ENCODE measurements around the gene CKAP2. TPM values are rescaled to one million over a fixed set of nuclear protein-coding genes. Genes with fewer than 3 reads are reported as not detected.
"Not testable (repeated sequence)": the region's sequence is repeated elsewhere in the genome, so short reads cannot be mapped to it uniquely, and the experiment has no call there.

Gene CKAP2
- 10 to 100 TPM; 75.5 to 84.4 TPM for total RNA-seq

DNA sequence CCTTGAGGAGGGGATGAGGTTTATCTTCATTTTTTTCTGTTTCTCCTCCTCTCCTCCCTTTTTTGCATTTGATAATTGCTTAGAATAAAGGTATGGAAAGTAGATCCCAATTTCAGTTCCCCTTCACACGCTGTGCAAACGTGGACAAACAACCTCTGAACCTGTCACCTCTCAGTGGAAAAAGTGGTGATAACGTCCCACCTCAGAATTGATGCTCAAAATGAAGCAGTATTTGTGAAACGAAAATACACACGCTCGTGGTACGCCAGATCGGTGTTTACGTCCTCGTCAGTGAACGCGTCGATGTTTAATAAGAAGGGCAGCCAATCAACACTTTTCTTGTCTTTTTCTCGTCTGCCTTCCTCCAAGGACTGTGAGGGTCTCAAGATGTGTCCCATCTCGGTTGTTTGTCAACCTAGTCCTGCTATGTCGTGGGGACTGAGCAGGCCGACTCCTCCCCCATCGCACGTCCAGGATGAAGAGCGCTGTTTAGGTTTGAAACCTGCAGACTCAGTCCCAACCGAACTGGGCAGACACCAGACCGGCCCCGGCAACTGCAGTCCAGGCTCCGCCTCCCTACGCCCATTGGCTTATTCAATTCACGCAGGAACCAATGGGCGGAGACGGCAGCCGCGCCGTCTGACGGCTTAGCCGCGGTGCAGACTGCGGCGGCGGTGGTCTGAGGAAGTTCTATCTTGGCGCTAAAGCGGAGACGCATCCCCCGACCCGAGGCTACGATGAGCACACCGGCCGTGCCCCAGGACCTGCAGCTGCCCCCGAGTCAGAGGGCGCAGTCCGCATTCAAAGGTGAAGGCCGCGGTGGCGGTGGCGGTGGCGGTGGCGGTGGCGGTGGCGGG lies at the start of gene CKAP2:
CKAP2 (plus strand) TSS at position 659 of the 857 bp plus-strand sequence; CDS start at position 738, 79 bp downstream.
- H3K27me3 Mint-ChIP-seq (ENCODE audit: low read depth), result no peaks in the 10 kb centered on the region
- H3K4me3 Mint-ChIP-seq, result peak within 1 kb of the TSS; percentile 76
- CTCF ChIA-PET, result no interaction called here
- peaks cover 33% of the 10 kb centered on the region for H3K36me3 Mint-ChIP-seq (ENCODE audit: low read depth)
- no peaks in the 10 kb centered on the region for H3K9me3 Mint-ChIP-seq (ENCODE audit: insufficient read depth)
- H3K4me1 Mint-ChIP-seq (ENCODE audit: low read depth), result peaks cover 54% of the 10 kb centered on the region
- H3K27ac Mint-ChIP-seq, result peak within 1 kb of the TSS; percentile 100
- POLR2A ChIA-PET, result interaction anchor here (1.0 kb wide), 1 partner anchor 163 kb away, joined by 3 read pairs; no protein-coding TSS in a partner anchor
- DNase-seq, result peak; percentile 96
- peak; percentile 85 for ATAC-seq

- POLR2A ChIA-PET, result interaction anchor here (0.5 kb wide), 1 partner anchor 45 kb away, joined by 3 read pairs; the partner anchor contains the start of gene VPS36
- H3K27me3 Mint-ChIP-seq (ENCODE audit: low read depth), result peaks cover 20% of the 10 kb centered on the region
- H3K4me3 Mint-ChIP-seq, result peak within 1 kb of the TSS; percentile 60
- CTCF ChIA-PET, result interaction anchor here (1.0 to 2.2 kb wide), 2 partner anchors 44 to 45 kb away, joined by 4 to 7 read pairs; partner anchors contain the start of gene VPS36
- ATAC-seq (peak; percentile 88), DNase-seq (peak; percentile 25)
- no peak within 1 kb of the TSS for H3K27ac Mint-ChIP-seq
- H3K4me1 Mint-ChIP-seq (ENCODE audit: low read depth), result peaks cover 24% of the 10 kb centered on the region
- H3K36me3 Mint-ChIP-seq (ENCODE audit: low read depth), result no peaks in the 10 kb centered on the region
- H3K9me3 Mint-ChIP-seq (ENCODE audit: insufficient read depth), result no peaks in the 10 kb centered on the region
Measured at GRCh38 chr13:52405767-52406494, 49.3 kb upstream of the CKAP2 start, which contains the start of gene THSD1. TSS of gene THSD1 (minus strand) at chr13:52406172. CDS start at chr13:52402600, 3,572 bp downstream.

GRCh38 chr13:52406629-52407028 lies 48.6 kb upstream of the CKAP2 start:
- peaks cover 20% of the 10 kb centered on the region for H3K27me3 Mint-ChIP-seq (ENCODE audit: low read depth)
- peak overlapping the region; percentile 36 for H3K4me3 Mint-ChIP-seq
- ChIA-PET CTCF (no interaction called here), POLR2A (no interaction called here)
- peaks cover 24% of the 10 kb centered on the region for H3K4me1 Mint-ChIP-seq (ENCODE audit: low read depth)
- no peak for DNase-seq
- no peaks in the 10 kb centered on the region for H3K9me3 Mint-ChIP-seq (ENCODE audit: insufficient read depth)
- H3K36me3 Mint-ChIP-seq (ENCODE audit: low read depth), result peaks cover 3% of the 10 kb centered on the region
- no peak overlapping the region for H3K27ac Mint-ChIP-seq
- no peak for ATAC-seq

- POLR2A ChIA-PET; H3K9me3 Mint-ChIP-seq (ENCODE audit: insufficient read depth); DNase-seq; H3K4me3 Mint-ChIP-seq; H3K36me3 Mint-ChIP-seq (ENCODE audit: low read depth); H3K27ac Mint-ChIP-seq; ATAC-seq: not testable (repeated sequence)
- CTCF ChIA-PET, result interaction anchor here (1.6 kb wide), 1 partner anchor 43 kb away, joined by 4 read pairs; the partner anchor contains the start of gene VPS36
- H3K27me3 Mint-ChIP-seq (ENCODE audit: low read depth), result peaks cover 18% of the 10 kb centered on the region
- peaks cover 24% of the 10 kb centered on the region for H3K4me1 Mint-ChIP-seq (ENCODE audit: low read depth)
Measured at GRCh38 chr13:52407436-52407835, 47.8 kb upstream of the CKAP2 start.

GRCh38 chr13:52408071-52408658 lies 47.1 kb upstream of the CKAP2 start:
- DNase-seq; H3K36me3 Mint-ChIP-seq (ENCODE audit: low read depth); H3K4me3 Mint-ChIP-seq; H3K9me3 Mint-ChIP-seq (ENCODE audit: insufficient read depth); H3K27ac Mint-ChIP-seq; ATAC-seq; POLR2A ChIA-PET: not testable (repeated sequence)
- CTCF ChIA-PET, result interaction anchor here (1.6 kb wide), 1 partner anchor 42 kb away, joined by 4 read pairs; the partner anchor contains the start of gene VPS36
- H3K27me3 Mint-ChIP-seq (ENCODE audit: low read depth), result peaks cover 14% of the 10 kb centered on the region
- H3K4me1 Mint-ChIP-seq (ENCODE audit: low read depth), result peaks cover 24% of the 10 kb centered on the region

DNA sequence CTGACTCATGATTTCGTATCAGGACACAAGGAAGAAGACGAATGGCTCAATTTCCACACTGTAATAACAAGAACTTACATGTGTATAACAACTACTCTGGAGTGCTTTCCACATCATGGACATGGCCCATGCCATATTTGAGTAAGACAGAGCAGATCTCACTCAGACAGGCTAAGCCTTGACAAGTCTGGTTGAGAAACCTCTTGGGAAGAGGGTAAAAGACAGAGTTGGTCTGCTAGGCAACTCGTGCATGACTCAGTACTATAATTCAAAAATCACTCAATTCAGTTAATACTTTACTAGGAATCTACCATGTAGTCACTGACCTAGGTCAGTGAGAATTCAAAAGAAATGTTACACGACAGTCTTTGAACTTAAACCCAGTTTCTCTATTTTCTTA lies 43.6 kb upstream of the CKAP2 start:
- no peak for ATAC-seq
- H3K4me3 Mint-ChIP-seq, result no peak overlapping the region
- H3K4me1 Mint-ChIP-seq (ENCODE audit: low read depth), result no peaks in the 10 kb centered on the region
- H3K27ac Mint-ChIP-seq, result no peak overlapping the region
- DNase-seq, result no peak
- POLR2A ChIA-PET, result no interaction called here
- H3K27me3 Mint-ChIP-seq (ENCODE audit: low read depth), result no peaks in the 10 kb centered on the region
- no peaks in the 10 kb centered on the region for H3K9me3 Mint-ChIP-seq (ENCODE audit: insufficient read depth)
- peaks cover 25% of the 10 kb centered on the region for H3K36me3 Mint-ChIP-seq (ENCODE audit: low read depth)
- CTCF ChIA-PET, result no interaction called here

- H3K4me1 Mint-ChIP-seq (ENCODE audit: low read depth), result no peaks in the 10 kb centered on the region
- POLR2A ChIA-PET, result no interaction called here
- CTCF ChIA-PET, result no interaction called here
- H3K27me3 Mint-ChIP-seq (ENCODE audit: low read depth), result no peaks in the 10 kb centered on the region
- no peaks in the 10 kb centered on the region for H3K9me3 Mint-ChIP-seq (ENCODE audit: insufficient read depth)
- no peak overlapping the region for H3K27ac Mint-ChIP-seq
- ATAC-seq (no peak), DNase-seq (no peak)
- no peak overlapping the region for H3K4me3 Mint-ChIP-seq
- H3K36me3 Mint-ChIP-seq (ENCODE audit: low read depth), result peaks cover 28% of the 10 kb centered on the region
Measured at GRCh38 chr13:52412128-52412527, 43.1 kb upstream of the CKAP2 start.

- ATAC-seq (no peak), DNase-seq (no peak)
- no peak overlapping the region for H3K4me3 Mint-ChIP-seq
- peaks cover 37% of the 10 kb centered on the region for H3K36me3 Mint-ChIP-seq (ENCODE audit: low read depth)
- no peaks in the 10 kb centered on the region for H3K4me1 Mint-ChIP-seq (ENCODE audit: low read depth)
- no peak overlapping the region for H3K27ac Mint-ChIP-seq
- no peaks in the 10 kb centered on the region for H3K9me3 Mint-ChIP-seq (ENCODE audit: insufficient read depth)
- no peaks in the 10 kb centered on the region for H3K27me3 Mint-ChIP-seq (ENCODE audit: low read depth)
- ChIA-PET CTCF (interaction anchor here (1.2 kb wide), 1 partner anchor 37 kb away, joined by 5 read pairs; no protein-coding TSS in a partner anchor), POLR2A (no interaction called here)
Measured at GRCh38 chr13:52414051-52414450, 41.2 kb upstream of the CKAP2 start.

DNA sequence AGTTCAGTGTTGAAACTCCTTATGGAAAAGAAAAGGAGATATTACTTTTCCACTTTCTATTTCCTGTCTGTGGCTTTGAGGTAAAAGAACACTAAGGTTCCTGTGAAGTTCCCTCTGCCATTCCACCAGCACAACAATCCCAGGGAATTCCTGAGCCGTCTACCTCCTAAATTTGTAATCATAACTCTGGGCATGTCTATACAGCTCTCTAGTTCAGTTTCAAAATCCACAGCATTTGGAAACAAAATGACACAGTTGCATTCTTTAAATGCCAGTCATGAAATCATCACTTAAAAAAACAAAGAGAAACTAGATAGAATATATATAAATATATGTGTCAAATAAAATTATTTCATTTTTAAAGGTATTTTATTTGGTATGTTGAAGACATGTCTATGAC lies 40.3 kb upstream of the CKAP2 start:
- Mint-ChIP-seq H3K4me3 (no peak overlapping the region), H3K27ac (no peak overlapping the region), H3K36me3 (ENCODE audit: low read depth) (peaks cover 41% of the 10 kb centered on the region), H3K4me1 (ENCODE audit: low read depth) (no peaks in the 10 kb centered on the region), H3K27me3 (ENCODE audit: low read depth) (no peaks in the 10 kb centered on the region), H3K9me3 (ENCODE audit: insufficient read depth) (no peaks in the 10 kb centered on the region)
- ATAC-seq (no peak), DNase-seq (no peak)
- ChIA-PET POLR2A (no interaction called here), CTCF (no interaction called here)

DNA sequence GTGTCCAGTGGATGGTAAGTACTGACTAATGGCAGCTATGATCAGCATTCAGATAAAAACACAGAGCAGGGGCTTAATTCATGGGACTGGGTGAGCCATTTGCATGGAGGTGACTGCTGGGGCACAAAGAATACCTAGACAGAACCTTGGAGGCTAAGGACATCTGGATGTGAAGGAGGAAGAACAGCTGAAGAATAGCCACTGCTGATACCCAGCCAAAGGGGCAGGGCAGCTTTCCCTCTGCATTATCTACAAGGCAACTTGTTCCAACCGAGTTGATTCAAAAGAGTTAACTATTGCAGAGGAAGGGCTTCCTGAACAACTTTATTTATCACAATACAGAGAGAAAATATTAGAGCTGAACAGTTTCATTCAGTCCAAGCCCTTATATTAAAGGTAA lies 36.2 kb upstream of the CKAP2 start:
- ChIA-PET CTCF (interaction anchor here (1.6 kb wide), 1 partner anchor 32 kb away, joined by 4 read pairs; the partner anchor contains the start of gene VPS36), POLR2A (no interaction called here)
- Mint-ChIP-seq H3K27me3 (ENCODE audit: low read depth) (no peaks in the 10 kb centered on the region), H3K36me3 (ENCODE audit: low read depth) (peaks cover 48% of the 10 kb centered on the region), H3K27ac (no peak overlapping the region), H3K4me1 (ENCODE audit: low read depth) (no peaks in the 10 kb centered on the region), H3K9me3 (ENCODE audit: insufficient read depth) (no peaks in the 10 kb centered on the region), H3K4me3 (no peak overlapping the region)
- DNase-seq (no peak), ATAC-seq (no peak)

DNA sequence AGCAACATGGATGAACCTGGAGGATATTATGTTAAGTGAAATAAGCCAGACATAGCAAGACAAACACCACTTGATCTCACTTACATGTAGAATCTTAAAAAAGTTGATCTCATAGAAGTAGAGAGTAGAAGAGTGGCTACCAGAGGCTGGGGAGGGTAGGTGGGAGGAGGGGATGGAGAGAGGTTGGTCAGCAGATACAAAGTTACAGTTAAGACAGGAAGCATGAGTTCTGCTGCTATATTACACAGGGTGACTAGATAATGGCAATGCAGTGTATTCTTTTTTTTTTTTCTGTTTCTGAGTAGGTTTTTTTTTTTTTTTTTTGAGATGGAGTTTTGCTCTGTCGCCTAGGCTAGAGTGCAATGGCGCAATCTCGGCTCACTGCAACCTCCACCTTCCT lies 34.1 kb upstream of the CKAP2 start:
- no peak overlapping the region for H3K27ac Mint-ChIP-seq
- ATAC-seq (no peak), DNase-seq (no peak)
- H3K36me3 Mint-ChIP-seq (ENCODE audit: low read depth), result peaks cover 45% of the 10 kb centered on the region
- H3K4me1 Mint-ChIP-seq (ENCODE audit: low read depth), result no peaks in the 10 kb centered on the region
- CTCF ChIA-PET, result no interaction called here
- H3K27me3 Mint-ChIP-seq (ENCODE audit: low read depth), result no peaks in the 10 kb centered on the region
- POLR2A ChIA-PET, result no interaction called here
- H3K4me3 Mint-ChIP-seq, result no peak overlapping the region
- no peaks in the 10 kb centered on the region for H3K9me3 Mint-ChIP-seq (ENCODE audit: insufficient read depth)
